ENCODE results near the gene CCR3. TPM values are rescaled to one million over a fixed set of nuclear protein-coding genes. Genes with fewer than 3 reads are reported as not detected.

Gene CCR3
- total RNA-seq, 1 experiment from 2014 or later, result not detected

- Histone ChIP-seq H3K4me2 (ENCODE audit: low read length) (no peak overlapping the region), H3K36me3 (ENCODE audit: control insufficient read depth in 1 of 2, insufficient read depth in 2 of 2, low read length in 2 of 2) (no peaks in the 10 kb centered on the region), H2AFZ (ENCODE audit: low read depth, low read length, poor library complexity, severe bottlenecking) (no peak overlapping the region), H3K4me1 (ENCODE audit: control insufficient read depth in 1 of 2, insufficient read depth in 2 of 2, low read length in 2 of 2) (no peaks in the 10 kb centered on the region), H3K9me3 (ENCODE audit: control insufficient read depth in 1 of 2, insufficient read depth in 1 of 2, low read depth in 1 of 2, low read length in 2 of 2) (no peaks in the 10 kb centered on the region), H3K27me3 (ENCODE audit: insufficient read depth, low read length) (no peaks in the 10 kb centered on the region; the same call in 1 of the 2 replicates), H3K9ac (ENCODE audit: low read length) (no peak overlapping the region), H3K4me3 (replicated peaks in 1 of 2; ENCODE audit: low read depth in 1 of 2, low read length in 2 of 2) (no peak overlapping the region), H4K20me1 (ENCODE audit: insufficient read depth) (no peaks in the 10 kb centered on the region), H3K9me2 (ENCODE audit: insufficient read depth) (no peaks in the 10 kb centered on the region), H3K79me2 (ENCODE audit: insufficient read depth, low read length) (no peaks in the 10 kb centered on the region), H3K27ac (ENCODE audit: low read depth, low read length) (no peak overlapping the region)
- ChIA-PET RAD21 (ENCODE audit: low non-redundant PET in 1 of 2, low total read pairs in 2 of 2, uncharacterized antibody in 2 of 2, unreplicated experiment in 2 of 2) (no interaction called here), POLR2A (no interaction called here), CTCF (no interaction called here)
- TF ChIP-seq JUND (IDR thresholded peaks at IDR 0.05) (no peak), POLR2AphosphoS5 (IDR thresholded peaks at IDR 0.05; ENCODE audit: low read depth, low read length) (no peak), ZNF274 (IDR thresholded peaks at IDR 0.05; ENCODE audit: low read depth, low read length) (no peak), EGR1 (IDR thresholded peaks at IDR 0.05; ENCODE audit: low read depth) (no peak), TCF7L2 (IDR thresholded peaks at IDR 0.05; ENCODE audit: borderline replicate concordance, extremely low read depth, insufficient read depth, insufficient read length) (no peak)
- DNase-seq (ENCODE audit: low read depth, low spot score) (no peak), ATAC-seq (no peak)
- no TSS peak for BruUV-seq (replicated peaks)
- intact Hi-C loops (cut with micrococcal nuclease), result no loop called here
Observed at GRCh38 chr3:46289551-46289950, 47.3 kb downstream of the CCR3 start.

- no peaks in the 10 kb centered on the region for H4K20me1 ChIP-seq (ENCODE audit: insufficient read depth)
- H3K4me3 ChIP-seq (replicated peaks in 1 of 2; ENCODE audit: low read depth in 1 of 2, low read length in 2 of 2), result no peak overlapping the region
- POLR2A ChIA-PET, result no interaction called here
- no peaks in the 10 kb centered on the region for H3K79me2 ChIP-seq (ENCODE audit: insufficient read depth, low read length)
- RAD21 ChIA-PET (ENCODE audit: low non-redundant PET in 1 of 2, low total read pairs in 2 of 2, uncharacterized antibody in 2 of 2, unreplicated experiment in 2 of 2), result no interaction called here
- no peak overlapping the region for H3K4me2 ChIP-seq (ENCODE audit: low read length)
- H3K4me1 ChIP-seq (ENCODE audit: control insufficient read depth in 1 of 2, insufficient read depth in 2 of 2, low read length in 2 of 2), result no peaks in the 10 kb centered on the region
- no peaks in the 10 kb centered on the region for H3K9me3 ChIP-seq (ENCODE audit: control insufficient read depth in 1 of 2, insufficient read depth in 1 of 2, low read depth in 1 of 2, low read length in 2 of 2)
- no peaks in the 10 kb centered on the region for H3K36me3 ChIP-seq (ENCODE audit: control insufficient read depth in 1 of 2, insufficient read depth in 2 of 2, low read length in 2 of 2)
- no peak for ATAC-seq
- H3K27ac ChIP-seq (ENCODE audit: low read depth, low read length), result no peak overlapping the region
- BruUV-seq (replicated peaks), result no TSS peak
- CTCF ChIA-PET, result no interaction called here
- no peak overlapping the region for H2AFZ ChIP-seq (ENCODE audit: low read depth, low read length, poor library complexity, severe bottlenecking)
- H3K9me2 ChIP-seq (ENCODE audit: insufficient read depth), result no peaks in the 10 kb centered on the region
- no peaks in the 10 kb centered on the region; the same call in 1 of the 2 replicates for H3K27me3 ChIP-seq (ENCODE audit: insufficient read depth, low read length)
- TF ChIP-seq ELF1 (IDR thresholded peaks at IDR 0.05; ENCODE audit: borderline replicate concordance, low read depth) (no peak), SP1 (IDR thresholded peaks at IDR 0.05; ENCODE audit: low read depth) (no peak), CTCF (IDR thresholded peaks at IDR 0.05 in 2 of 3, conservative IDR thresholded peaks at IDR 0.05 in 1 of 3; ENCODE audit: borderline replicate concordance in 1 of 3, insufficient read depth in 1 of 3, low read depth in 2 of 3, low read length in 2 of 3) (no peak), POLR2A (IDR thresholded peaks at IDR 0.05; ENCODE audit: borderline replicate concordance, extremely low read depth, insufficient read depth, insufficient read length) (no peak), EZH2 (IDR thresholded peaks at IDR 0.05) (no peak), CBX3 (IDR thresholded peaks at IDR 0.05; ENCODE audit: low read depth) (no peak)
- no peak for DNase-seq (ENCODE audit: low read depth, low spot score)
- intact Hi-C loops (cut with micrococcal nuclease), result no loop called here
- no peak overlapping the region for H3K9ac ChIP-seq (ENCODE audit: low read length)
Observed at GRCh38 chr3:46289966-46290365, 47.7 kb downstream of the CCR3 start.

Measured in HCT116 (cell line).